ENCODE measurements around the gene WDR38.

Gene WDR38

GRCh38 chr9:124852829-124853531, at the start of gene WDR38:
WDR38 (plus strand) TSS chr9:124853460; CDS start chr9:124853532, 72 bp downstream.
- DNase-seq: peak; percentile 78

GRCh38 chr9:124803911-124804310, 49.3 kb upstream of the WDR38 start:
- DNase-seq: no peak

GRCh38 chr9:124805186-124805585, 48.1 kb upstream of the WDR38 start:
- no peak for DNase-seq

DNA sequence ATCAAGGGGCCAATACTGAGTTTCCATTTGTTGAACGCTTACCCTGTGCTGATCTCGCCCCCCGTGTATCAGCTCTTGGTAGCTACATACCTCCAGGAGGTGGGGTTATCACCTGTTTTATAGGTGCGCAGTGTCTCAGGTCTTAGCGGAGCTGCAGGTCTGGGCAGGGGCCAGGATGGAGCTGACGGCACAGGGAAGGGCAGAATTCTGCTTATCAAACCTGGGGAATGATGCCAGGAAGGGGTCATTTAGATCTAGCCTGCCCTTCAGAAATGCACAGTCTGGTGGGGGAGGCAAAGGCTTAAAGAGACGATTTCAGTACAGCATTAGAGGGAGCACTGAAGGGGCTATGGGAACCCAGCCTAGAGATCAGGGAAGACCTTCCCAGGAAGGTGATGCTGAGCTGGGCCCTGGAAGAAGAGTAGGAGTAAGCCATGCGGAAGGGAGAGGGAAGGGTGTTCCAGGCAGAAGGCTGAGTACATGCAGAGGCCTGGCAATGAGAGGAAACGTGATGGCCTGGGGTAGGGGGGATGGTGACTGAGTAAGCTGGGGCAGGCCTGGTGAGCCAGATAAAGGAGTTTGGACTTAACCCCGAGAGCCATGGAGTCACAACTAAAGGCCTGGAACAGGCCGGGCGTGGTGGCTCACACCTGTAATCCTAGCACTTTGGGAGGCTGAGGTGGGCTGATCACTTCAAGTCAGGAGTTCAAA, 44.9 kb upstream of the WDR38 start:
- no peak for DNase-seq

DNA sequence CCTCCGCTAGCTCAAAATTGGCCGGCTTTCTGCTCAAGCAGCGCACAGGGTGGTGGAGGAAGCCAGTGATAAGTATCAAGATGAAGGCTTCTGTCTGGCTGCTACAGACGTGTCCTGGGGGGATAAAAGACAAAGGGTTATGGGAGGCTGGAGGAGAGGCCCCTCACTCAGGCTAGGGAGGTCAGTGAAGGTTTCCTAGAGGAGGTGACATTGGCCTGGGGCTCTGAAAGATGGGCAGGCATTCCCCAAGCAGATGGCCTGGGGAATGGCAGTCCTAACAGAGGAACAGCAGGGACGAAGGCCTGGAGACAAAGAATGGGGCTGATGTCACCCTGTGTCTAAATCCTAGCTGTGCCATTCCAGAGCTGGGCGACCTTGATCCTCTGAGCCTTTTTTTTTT, 44.0 kb upstream of the WDR38 start:
- no peak for DNase-seq

DNA sequence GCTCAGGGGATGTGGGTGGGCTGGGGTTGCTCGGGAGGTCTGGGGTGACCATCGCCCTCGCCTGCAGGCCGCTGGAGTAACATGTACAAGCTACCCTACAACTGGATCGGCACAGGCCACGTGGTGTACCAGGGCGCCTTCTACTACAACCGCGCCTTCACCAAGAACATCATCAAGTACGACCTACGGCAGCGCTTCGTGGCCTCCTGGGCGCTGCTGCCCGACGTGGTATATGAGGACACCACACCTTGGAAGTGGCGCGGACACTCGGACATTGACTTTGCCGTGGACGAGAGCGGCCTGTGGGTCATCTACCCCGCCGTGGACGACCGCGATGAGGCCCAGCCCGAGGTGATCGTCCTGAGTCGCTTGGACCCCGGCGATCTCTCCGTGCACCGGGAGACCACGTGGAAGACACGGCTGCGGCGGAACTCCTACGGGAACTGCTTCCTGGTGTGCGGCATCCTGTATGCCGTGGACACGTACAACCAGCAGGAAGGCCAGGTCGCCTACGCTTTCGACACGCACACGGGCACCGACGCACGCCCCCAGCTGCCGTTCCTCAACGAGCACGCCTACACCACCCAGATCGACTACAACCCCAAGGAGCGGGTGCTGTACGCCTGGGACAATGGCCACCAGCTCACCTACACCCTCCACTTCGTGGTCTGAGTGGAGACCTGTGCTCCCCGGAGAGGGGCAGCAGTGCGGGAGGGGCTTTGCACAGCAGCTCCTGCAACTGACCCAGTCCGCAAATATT, 43.3 kb upstream of the WDR38 start:
- DNase-seq: no peak

DNA sequence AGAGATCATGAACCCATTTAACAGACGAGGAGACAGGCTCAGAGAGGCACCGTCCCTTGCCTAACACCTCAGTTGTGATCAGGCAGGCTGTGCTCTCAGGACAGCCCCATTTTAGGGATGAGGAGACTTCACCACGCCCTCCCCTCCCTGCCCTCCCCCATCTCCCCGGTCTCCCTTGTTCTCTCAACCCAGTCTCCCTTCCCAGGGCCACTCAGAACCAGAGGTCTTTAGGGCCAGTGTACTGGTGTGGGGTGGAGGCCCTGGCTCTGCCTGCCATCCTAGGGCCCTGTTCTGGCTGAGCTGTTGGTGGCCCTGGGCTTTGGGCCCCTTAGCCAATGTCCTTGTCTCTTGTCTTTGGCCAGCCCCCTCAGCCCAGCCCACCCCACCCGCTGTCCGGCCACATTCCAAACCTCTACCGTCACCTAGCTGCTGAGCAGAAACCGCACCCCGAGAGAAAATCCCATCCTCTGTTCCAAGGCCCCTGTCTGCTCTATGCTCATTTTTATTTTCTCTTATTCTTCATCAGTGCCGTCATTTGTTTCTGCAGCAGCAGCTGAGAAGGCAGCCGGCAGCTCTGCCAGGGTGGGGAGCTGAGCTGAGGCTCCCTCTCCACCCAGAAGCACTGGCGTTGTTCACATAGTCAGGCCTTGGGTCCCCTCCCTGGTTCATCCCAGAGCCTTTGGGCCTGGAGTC, 42.5 kb upstream of the WDR38 start:
- no peak for DNase-seq

- no peak for DNase-seq
Observed at GRCh38 chr9:124812441-124812876, 40.8 kb upstream of the WDR38 start.

- no peak for DNase-seq
Observed at GRCh38 chr9:124813041-124813440, 40.2 kb upstream of the WDR38 start.

GRCh38 chr9:124813501-124814163, 39.6 kb upstream of the WDR38 start:
- no peak for DNase-seq

DNA sequence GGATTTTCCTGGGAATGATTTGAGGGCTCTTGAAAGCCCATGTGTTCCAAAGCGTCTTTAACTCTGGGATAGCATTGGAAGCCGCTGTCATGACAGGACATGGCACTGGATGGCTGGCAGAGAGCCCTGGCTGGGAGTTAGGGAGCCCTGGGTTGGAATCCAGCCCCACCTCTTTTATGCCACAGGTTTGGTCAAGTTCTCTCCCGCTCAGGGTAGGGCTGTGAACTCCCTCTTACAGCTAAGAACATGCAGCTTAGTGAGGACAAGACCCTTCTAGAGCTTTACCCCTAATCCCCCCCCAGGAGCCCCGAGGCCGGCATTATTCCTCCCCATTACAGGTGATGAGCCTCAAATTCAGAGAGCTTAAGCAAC, 39.1 kb upstream of the WDR38 start:
- DNase-seq: no peak

GRCh38 chr9:124815601-124816000, 37.7 kb upstream of the WDR38 start:
- DNase-seq: no peak

DNA sequence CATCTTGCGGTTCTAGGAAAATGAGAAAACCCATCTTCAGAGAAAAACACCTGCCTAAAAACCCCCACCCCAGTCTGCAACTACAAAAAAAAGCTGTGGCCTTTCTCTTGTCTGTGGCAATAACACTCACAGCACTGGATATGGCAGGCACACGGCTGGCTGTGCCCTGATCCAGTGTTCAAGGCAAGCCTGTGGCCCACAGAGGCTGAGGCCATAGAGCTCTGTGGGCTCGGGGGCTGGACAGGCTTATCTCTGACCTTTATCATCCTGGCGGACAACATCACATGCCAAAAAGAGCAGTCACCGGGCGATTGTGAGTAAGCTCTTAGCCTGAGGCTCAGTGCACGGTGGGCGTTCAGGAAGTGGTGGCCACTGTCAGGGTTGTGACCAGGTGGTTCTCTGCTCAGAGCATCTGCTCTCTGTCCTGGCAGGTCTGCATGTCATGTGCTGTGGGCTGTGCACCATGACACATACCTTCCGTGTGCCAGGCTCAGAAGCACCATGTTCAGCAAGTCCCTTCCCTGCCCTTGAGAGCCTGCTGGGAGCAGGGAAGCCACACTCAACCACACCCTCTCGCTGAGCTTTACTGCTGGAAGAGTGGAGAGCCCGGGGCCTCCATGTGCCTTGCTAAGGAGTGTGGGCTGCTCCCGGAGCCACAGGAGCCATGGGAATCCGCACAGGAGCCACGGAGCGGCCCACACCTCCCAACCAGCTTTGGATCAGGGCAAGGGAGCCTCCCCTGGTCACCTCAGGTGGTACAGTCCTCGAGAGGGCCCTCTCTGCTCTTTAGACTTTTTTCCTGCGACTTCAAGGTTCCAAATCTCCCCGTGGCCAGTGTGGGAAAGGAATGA, 34.6 kb upstream of the WDR38 start:
- DNase-seq: no peak

- no peak for DNase-seq
Observed at GRCh38 chr9:124820698-124821623, 32.3 kb upstream of the WDR38 start.

GRCh38 chr9:124828489-124829333, 24.5 kb upstream of the WDR38 start:
- DNase-seq: no peak

DNA sequence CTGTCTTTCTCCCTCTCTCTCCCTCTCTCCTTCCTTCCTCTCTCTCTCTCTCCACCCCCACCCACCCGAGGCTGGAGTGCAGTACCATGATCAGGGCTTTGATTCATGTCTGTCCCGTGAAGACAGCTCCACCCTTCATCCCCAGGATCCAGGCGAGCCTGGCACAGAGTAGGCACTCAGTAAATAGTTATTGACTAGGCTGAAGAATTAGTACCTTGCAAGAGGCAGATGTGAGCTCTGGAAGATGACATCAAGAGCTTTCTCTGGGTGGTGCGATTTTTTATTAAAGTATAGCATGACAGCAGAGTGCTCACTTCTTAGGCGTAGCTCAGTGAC, 24.0 kb upstream of the WDR38 start:
- no peak for DNase-seq

DNA sequence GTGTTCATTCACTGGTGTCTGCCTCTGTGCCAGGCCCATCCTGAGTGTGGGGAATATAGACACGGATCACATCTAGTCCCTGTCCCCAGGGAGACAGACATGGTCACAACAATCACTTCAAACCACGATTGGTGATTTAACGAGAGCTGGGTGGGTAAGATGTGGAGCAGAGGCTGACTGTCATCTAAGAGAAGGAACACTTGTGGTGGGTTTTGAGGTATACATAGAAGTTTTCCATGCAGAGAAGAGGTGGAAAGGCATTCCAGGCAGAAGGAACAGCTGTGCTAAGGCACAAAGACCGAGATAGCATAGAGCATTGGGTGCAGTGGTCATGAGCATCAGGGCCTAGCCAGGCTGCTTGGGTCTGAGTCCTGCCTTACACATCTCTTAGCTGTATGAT, 22.7 kb upstream of the WDR38 start:
- no peak for DNase-seq

GRCh38 chr9:124831642-124832364, 21.5 kb upstream of the WDR38 start:
- no peak for DNase-seq

GRCh38 chr9:124834591-124834990, 18.7 kb upstream of the WDR38 start:
- DNase-seq: no peak

All from activated CD4-positive, alpha-beta T cell treated with anti-CD3 and anti-CD28 coated beads, Interleukin-2, amount 50 U/mL, for 16 hours (primary cell).